Measurements from ENCODE around the gene BET1L. TPM values are rescaled to one million over a fixed set of nuclear protein-coding genes. Genes with fewer than 3 reads are reported as not detected.

The BET1L gene
- total RNA-seq, 5 donors from 2014 or later (not counting 1 experiment from before 2014, with no cell fraction given): 68.4 to 106 (median 102) TPM

DNA sequence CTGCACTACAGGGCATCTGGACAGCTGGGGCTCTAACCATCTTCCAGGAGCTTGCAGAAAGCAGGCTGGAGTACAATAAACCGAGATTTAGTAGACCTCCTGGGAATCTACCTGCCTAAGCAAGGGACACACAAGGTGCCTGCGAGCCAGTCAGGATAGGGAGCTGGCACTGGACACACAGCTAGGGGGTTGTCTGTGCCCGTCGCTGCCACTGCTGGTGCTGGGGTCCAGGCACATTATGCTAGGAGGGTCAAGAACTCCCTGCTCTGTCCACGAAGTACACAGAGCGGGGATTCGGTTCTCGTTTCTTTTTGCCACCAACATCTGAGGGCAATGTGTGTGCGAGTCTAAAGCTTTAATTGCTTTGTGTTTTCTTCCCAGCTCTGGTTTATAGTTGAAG lies 4.5 kb upstream of the BET1L start:
- Mint-ChIP-seq H3K9me3 (no peaks in the 10 kb centered on the region), H3K4me3 (peak overlapping the region in 2 of 3 donors; percentile 41 to 85), H3K27me3 (no peaks in the 10 kb centered on the region), H3K36me3 (peaks cover 27% of the 10 kb centered on the region), H3K27ac (peak overlapping the region in 1 of 2 donors; percentile 61), H3K4me1 (peaks cover 14 to 32% (median 24%) of the 10 kb centered on the region in 3 donors)
- Histone ChIP-seq H3K4me3 (ENCODE audit: control insufficient read depth in 1 of 2, extremely low read depth in 1 of 2, low read length in 1 of 2) (no peak overlapping the region), H3K36me3 (ENCODE audit: control insufficient read depth in 2 of 2, extremely low read depth in 1 of 2, insufficient read depth in 1 of 2, low read length in 1 of 2) (peaks cover 19 to 67% of the 10 kb centered on the region in 2 donors), H3K27me3 (replicated peaks in 1 of 2; ENCODE audit: control insufficient read depth in 2 of 2, extremely low read depth in 1 of 2, insufficient read depth in 2 of 2, low read length in 1 of 2) (no peaks in the 10 kb centered on the region), H3K27ac (ENCODE audit: low read length) (no peak overlapping the region), H3K9me3 (no peaks in the 10 kb centered on the region), H3K4me1 (ENCODE audit: control insufficient read depth in 1 of 2, extremely low read depth in 1 of 2, insufficient read depth in 2 of 2, low read length in 2 of 2) (peaks cover 7 to 35% of the 10 kb centered on the region in 2 experiments)
- WGBS (ENCODE audit: insufficient coverage): 96% methylated on average over 4 of the region's 9 CpGs
- ChIA-PET CTCF (no interaction called here), POLR2A (no interaction called here)
- DNase-seq (no peak), ATAC-seq (replicated peaks in 1 of 4) (no peak)

DNA sequence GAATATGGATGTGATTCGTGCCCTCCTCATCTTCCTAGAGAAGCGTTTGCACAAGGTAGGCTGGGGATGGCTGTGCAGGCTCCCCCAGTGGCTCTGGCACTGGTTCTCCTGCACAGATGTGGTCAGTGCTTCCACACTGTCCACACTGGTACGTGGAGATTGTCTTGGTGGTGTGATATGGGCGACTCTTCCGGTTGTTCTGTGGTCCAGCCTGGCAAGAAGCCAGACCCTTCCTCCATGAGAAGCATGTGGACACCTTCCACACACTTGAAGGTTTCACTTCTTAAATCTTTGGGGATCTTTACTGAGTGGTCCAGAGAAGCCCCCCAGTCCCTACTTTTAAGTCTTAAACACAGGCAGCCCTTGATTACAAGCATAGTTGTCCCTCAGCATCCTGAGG lies 4.1 kb upstream of the BET1L start:
- peaks cover 8 to 40% of the 10 kb centered on the region in 2 experiments for H3K4me1 ChIP-seq (ENCODE audit: control insufficient read depth in 1 of 2, extremely low read depth in 1 of 2, insufficient read depth in 2 of 2, low read length in 2 of 2)
- Mint-ChIP-seq H3K9me3 (no peaks in the 10 kb centered on the region), H3K4me1 (peaks cover 18 to 32% (median 25%) of the 10 kb centered on the region in 3 donors), H3K4me3 (peak overlapping the region; percentile 6 to 85 (median 41)), H3K36me3 (peaks cover 27% of the 10 kb centered on the region), H3K27ac (peak overlapping the region in 1 of 2 donors; percentile 61), H3K27me3 (no peaks in the 10 kb centered on the region)
- no peaks in the 10 kb centered on the region for H3K9me3 ChIP-seq
- H3K4me3 ChIP-seq (ENCODE audit: control insufficient read depth in 1 of 2, extremely low read depth in 1 of 2, low read length in 1 of 2): no peak overlapping the region
- ATAC-seq (replicated peaks in 1 of 4) (no peak), DNase-seq (no peak)
- CTCF ChIA-PET: no interaction called here
- H3K27ac ChIP-seq (ENCODE audit: low read length): no peak overlapping the region
- H3K27me3 ChIP-seq (replicated peaks in 1 of 2; ENCODE audit: control insufficient read depth in 2 of 2, extremely low read depth in 1 of 2, insufficient read depth in 2 of 2, low read length in 1 of 2): no peaks in the 10 kb centered on the region
- POLR2A ChIA-PET: no interaction called here
- WGBS (ENCODE audit: insufficient coverage): 93% methylated on average over 4 of the region's 5 CpGs
- H3K36me3 ChIP-seq (ENCODE audit: control insufficient read depth in 2 of 2, extremely low read depth in 1 of 2, insufficient read depth in 1 of 2, low read length in 1 of 2): peaks cover 19 to 64% of the 10 kb centered on the region in 2 donors

DNA sequence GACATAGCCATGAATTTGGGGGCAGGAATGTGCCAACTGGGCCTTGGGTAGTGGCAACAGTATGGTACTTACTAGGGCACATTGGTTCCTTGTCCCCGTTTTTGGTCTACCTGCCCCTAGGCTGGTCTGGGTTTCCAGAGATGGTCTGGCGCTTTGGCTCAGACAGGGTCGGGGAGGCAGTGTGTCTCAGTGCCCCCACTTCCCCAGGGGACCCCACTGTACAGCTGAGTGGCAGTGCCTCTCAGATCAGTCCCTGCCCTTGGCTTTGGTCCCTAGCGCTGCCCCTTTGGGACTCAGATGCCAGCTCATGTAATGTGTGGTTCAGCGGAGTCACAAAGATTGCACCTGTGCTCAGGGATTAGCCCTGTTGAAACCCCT lies 3.6 kb upstream of the BET1L start:
- Mint-ChIP-seq H3K9me3 (no peaks in the 10 kb centered on the region), H3K4me1 (peaks cover 23 to 37% (median 30%) of the 10 kb centered on the region in 3 donors), H3K4me3 (peak overlapping the region in 2 of 3 donors; percentile 85 to 99), H3K27ac (peak overlapping the region in 1 of 2 donors; percentile 61), H3K36me3 (peaks cover 27% of the 10 kb centered on the region), H3K27me3 (no peaks in the 10 kb centered on the region)
- Histone ChIP-seq H3K9me3 (no peaks in the 10 kb centered on the region), H3K27ac (ENCODE audit: low read length) (no peak overlapping the region), H3K36me3 (ENCODE audit: control insufficient read depth in 2 of 2, extremely low read depth in 1 of 2, insufficient read depth in 1 of 2, low read length in 1 of 2) (peaks cover 19 to 60% of the 10 kb centered on the region in 2 donors), H3K27me3 (replicated peaks in 1 of 2; ENCODE audit: control insufficient read depth in 2 of 2, extremely low read depth in 1 of 2, insufficient read depth in 2 of 2, low read length in 1 of 2) (no peaks in the 10 kb centered on the region), H3K4me3 (ENCODE audit: control insufficient read depth in 1 of 2, extremely low read depth in 1 of 2, low read length in 1 of 2) (no peak overlapping the region), H3K4me1 (ENCODE audit: control insufficient read depth in 1 of 2, extremely low read depth in 1 of 2, insufficient read depth in 2 of 2, low read length in 2 of 2) (peaks cover 12 to 45% of the 10 kb centered on the region in 2 experiments)
- CTCF ChIA-PET: no interaction called here
- ATAC-seq (replicated peaks in 1 of 4): no peak
- POLR2A ChIA-PET: no interaction called here
- no peak for DNase-seq
- 96% methylated on average over 4 of the region's 5 CpGs for WGBS (ENCODE audit: insufficient coverage)

DNA sequence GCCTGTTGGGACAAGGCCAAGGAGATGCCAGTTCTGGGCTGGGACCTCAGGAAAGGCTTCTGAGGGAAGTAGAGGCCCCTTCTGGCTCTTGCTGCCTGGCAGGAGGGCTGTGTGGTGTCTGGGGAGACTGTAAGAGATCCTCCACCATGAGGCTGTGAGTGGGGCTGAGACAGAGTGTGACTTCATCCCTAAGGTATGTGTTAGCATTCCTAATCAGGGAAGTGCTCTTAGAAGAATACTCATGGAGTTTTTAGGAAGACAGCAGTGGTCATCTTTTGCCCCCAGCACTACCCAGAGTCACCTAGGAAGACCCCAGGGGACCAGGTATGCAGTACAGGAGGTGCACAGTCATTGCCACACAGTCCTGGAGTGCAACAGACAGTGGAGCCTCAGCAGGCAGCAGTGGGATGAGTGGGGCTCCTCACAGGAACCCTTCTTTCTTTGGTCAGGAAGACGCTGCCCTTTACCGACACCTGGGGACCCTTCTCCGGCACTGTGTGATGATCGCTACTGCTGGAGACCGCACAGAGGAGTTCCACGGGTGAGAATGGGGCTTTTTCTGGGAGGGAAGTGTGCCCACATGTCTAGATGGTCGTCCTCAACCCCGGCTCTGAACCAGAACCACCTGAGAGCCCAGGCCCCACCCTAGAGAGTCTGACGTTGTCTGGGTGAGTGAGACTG lies 3.1 kb upstream of the BET1L start:
- ATAC-seq (replicated peaks in 1 of 4) (no peak), DNase-seq (no peak)
- Mint-ChIP-seq H3K9me3 (no peaks in the 10 kb centered on the region), H3K27ac (peak overlapping the region; percentile 43 to 75), H3K27me3 (no peaks in the 10 kb centered on the region), H3K4me1 (peaks cover 28 to 42% (median 35%) of the 10 kb centered on the region in 3 donors), H3K36me3 (peaks cover 27% of the 10 kb centered on the region), H3K4me3 (peak overlapping the region; percentile 85 to 99 (median 96))
- Histone ChIP-seq H3K4me3 (ENCODE audit: control insufficient read depth in 1 of 2, extremely low read depth in 1 of 2, low read length in 1 of 2) (no peak overlapping the region), H3K27me3 (replicated peaks in 1 of 2; ENCODE audit: control insufficient read depth in 2 of 2, extremely low read depth in 1 of 2, insufficient read depth in 2 of 2, low read length in 1 of 2) (no peaks in the 10 kb centered on the region), H3K36me3 (ENCODE audit: control insufficient read depth in 2 of 2, extremely low read depth in 1 of 2, insufficient read depth in 1 of 2, low read length in 1 of 2) (peaks cover 19 to 60% of the 10 kb centered on the region in 2 donors), H3K27ac (ENCODE audit: low read length) (peak overlapping the region; percentile 3), H3K4me1 (ENCODE audit: control insufficient read depth in 1 of 2, extremely low read depth in 1 of 2, insufficient read depth in 2 of 2, low read length in 2 of 2) (peaks cover 14 to 50% of the 10 kb centered on the region in 2 experiments), H3K9me3 (no peaks in the 10 kb centered on the region)
- WGBS (ENCODE audit: insufficient coverage): 88% methylated on average over 9 of the region's 9 CpGs
- CTCF ChIA-PET: no interaction called here
- POLR2A ChIA-PET: no interaction called here

DNA sequence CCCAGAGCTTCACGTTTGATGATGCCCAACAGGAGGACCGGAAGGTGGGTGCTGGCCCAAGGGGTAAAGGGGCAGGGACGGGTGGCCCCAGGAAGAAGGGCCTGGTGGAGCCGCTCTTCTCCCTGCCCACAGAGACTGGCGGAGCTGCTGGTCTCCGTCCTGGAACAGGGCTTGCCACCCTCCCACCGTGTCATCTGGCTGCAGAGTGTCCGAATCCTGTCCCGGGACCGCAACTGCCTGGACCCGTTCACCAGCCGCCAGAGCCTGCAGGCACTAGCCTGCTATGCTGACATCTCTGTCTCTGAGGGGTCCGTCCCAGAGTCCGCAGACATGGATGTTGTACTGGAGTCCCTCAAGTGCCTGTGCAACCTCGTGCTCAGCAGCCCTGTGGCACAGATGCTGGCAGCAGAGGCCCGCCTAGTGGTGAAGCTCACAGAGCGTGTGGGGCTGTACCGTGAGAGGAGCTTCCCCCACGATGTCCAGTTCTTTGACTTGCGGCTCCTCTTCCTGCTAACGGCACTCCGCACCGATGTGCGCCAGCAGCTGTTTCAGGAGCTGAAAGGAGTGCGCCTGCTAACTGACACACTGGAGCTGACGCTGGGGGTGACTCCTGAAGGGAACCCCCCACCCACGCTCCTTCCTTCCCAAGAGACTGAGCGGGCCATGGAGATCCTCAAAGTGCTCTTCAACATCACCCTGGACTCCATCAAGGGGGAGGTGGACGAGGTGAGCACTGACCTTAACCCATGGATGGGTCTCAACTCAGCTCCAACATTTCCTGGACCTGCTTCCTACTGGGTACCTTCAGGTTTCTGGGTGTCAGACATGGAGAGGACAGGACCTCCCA lies 2.3 kb upstream of the BET1L start:
- ChIA-PET CTCF (no interaction called here), POLR2A (interaction anchor here (0.5 to 0.7 kb wide), 2 partner anchors 107 to 235 kb away, joined by 3 read pairs; no protein-coding TSS in a partner anchor)
- H3K4me1 Mint-ChIP-seq: peaks cover 31 to 48% (median 42%) of the 10 kb centered on the region in 3 donors
- peak overlapping the region; percentile 99 for H3K27ac ChIP-seq (ENCODE audit: low read length)
- peak overlapping the region; percentile 85 to 99 (median 96) for H3K4me3 Mint-ChIP-seq
- ATAC-seq (replicated peaks in 1 of 4) (no peak), DNase-seq (no peak)
- no peaks in the 10 kb centered on the region for H3K9me3 ChIP-seq
- peak overlapping the region; percentile 86 to 98 for H3K27ac Mint-ChIP-seq
- H3K36me3 Mint-ChIP-seq: peaks cover 22% of the 10 kb centered on the region
- 68% methylated on average over 27 of the region's 29 CpGs for WGBS (ENCODE audit: insufficient coverage)
- H3K9me3 Mint-ChIP-seq: no peaks in the 10 kb centered on the region
- peaks cover 15 to 58% of the 10 kb centered on the region in 2 experiments for H3K4me1 ChIP-seq (ENCODE audit: control insufficient read depth in 1 of 2, extremely low read depth in 1 of 2, insufficient read depth in 2 of 2, low read length in 2 of 2)
- peak overlapping the region; percentile 70 to 97 for H3K4me3 ChIP-seq (ENCODE audit: control insufficient read depth in 1 of 2, extremely low read depth in 1 of 2, low read length in 1 of 2)
- no peaks in the 10 kb centered on the region for H3K27me3 Mint-ChIP-seq
- H3K27me3 ChIP-seq (replicated peaks in 1 of 2; ENCODE audit: control insufficient read depth in 2 of 2, extremely low read depth in 1 of 2, insufficient read depth in 2 of 2, low read length in 1 of 2): no peaks in the 10 kb centered on the region
- H3K36me3 ChIP-seq (ENCODE audit: control insufficient read depth in 2 of 2, extremely low read depth in 1 of 2, insufficient read depth in 1 of 2, low read length in 1 of 2): peaks cover 19 to 65% of the 10 kb centered on the region in 2 donors

DNA sequence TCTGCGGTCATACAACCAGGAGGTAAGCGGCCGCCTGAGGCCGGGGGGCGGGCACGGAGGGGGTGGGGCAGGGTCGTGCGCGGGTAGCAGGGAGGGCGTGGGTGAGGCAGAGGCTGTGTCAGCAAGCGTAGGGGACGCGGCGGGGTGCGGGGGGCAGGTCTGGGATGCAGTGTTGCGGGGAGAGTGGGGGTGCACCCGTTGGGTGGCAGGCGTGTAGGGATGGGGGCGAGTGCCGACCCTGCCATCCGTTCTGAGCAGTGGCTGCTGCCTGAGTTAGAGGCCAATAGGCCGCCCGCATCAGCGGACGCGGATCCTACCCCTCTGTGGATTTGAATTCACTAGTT lies 1.7 kb upstream of the BET1L start:
- H3K27ac Mint-ChIP-seq: peak overlapping the region; percentile 86 to 98
- ChIA-PET POLR2A (interaction anchor here (0.5 to 0.7 kb wide), 3 partner anchors 28 to 236 kb away, joined by 3 to 13 read pairs (median 3); partner anchors contain the start of gene PSMD13 (in 1 of the 2)), CTCF (no interaction called here)
- H3K9me3 Mint-ChIP-seq: no peaks in the 10 kb centered on the region
- peaks cover 19 to 65% of the 10 kb centered on the region in 2 donors for H3K36me3 ChIP-seq (ENCODE audit: control insufficient read depth in 2 of 2, extremely low read depth in 1 of 2, insufficient read depth in 1 of 2, low read length in 1 of 2)
- H3K4me1 ChIP-seq (ENCODE audit: control insufficient read depth in 1 of 2, extremely low read depth in 1 of 2, insufficient read depth in 2 of 2, low read length in 2 of 2): peaks cover 15 to 64% of the 10 kb centered on the region in 2 experiments
- H3K4me1 Mint-ChIP-seq: peaks cover 33 to 54% (median 48%) of the 10 kb centered on the region in 3 donors
- no peak for DNase-seq
- peak overlapping the region; percentile 85 to 99 (median 96) for H3K4me3 Mint-ChIP-seq
- H3K36me3 Mint-ChIP-seq: peaks cover 21% of the 10 kb centered on the region
- peak overlapping the region; percentile 99 for H3K27ac ChIP-seq (ENCODE audit: low read length)
- peak; percentile 1 to 9 (median 3) for ATAC-seq (replicated peaks in 1 of 4)
- H3K4me3 ChIP-seq (ENCODE audit: control insufficient read depth in 1 of 2, extremely low read depth in 1 of 2, low read length in 1 of 2): peak overlapping the region; percentile 97 to 99
- no peaks in the 10 kb centered on the region for H3K27me3 Mint-ChIP-seq
- 0% methylated on average over 5 of the region's 26 CpGs for WGBS (ENCODE audit: insufficient coverage)
- no peaks in the 10 kb centered on the region for H3K9me3 ChIP-seq
- H3K27me3 ChIP-seq (replicated peaks in 1 of 2; ENCODE audit: control insufficient read depth in 2 of 2, extremely low read depth in 1 of 2, insufficient read depth in 2 of 2, low read length in 1 of 2): no peaks in the 10 kb centered on the region

Data from T-cell (primary cell).